Lower leg skin (tissue), 4 donors: ENCODE measurements around the gene C1QTNF1. TPM values are rescaled to one million over a fixed set of nuclear protein-coding genes. Genes with fewer than 3 reads are reported as not detected.

Experiments used
- DNase-seq, 2 donors: peaks; one replicate each; pipeline ENCODE4 v3.0.0-alpha.2; 2019; ENCODE audit warnings: low spot score in 2 of 2
- H3K4me3 ChIP-seq: fragments of 200-600 bp; sonication (generic); 2 replicates; pipeline ENCODE4 v1.5.1; 2017; ENCODE audit warnings: mild to moderate bottlenecking, low read depth; ENCODE audit not compliant: poor library complexity, severe bottlenecking
- CTCF ChIP-seq, 3 donors: fragments of 450-650 bp; IDR thresholded peaks; one replicate each; pipeline ENCODE4 v1.5.1; 2016; ENCODE audit warnings: antibody characterized with exemption in 3 of 3, mild to moderate bottlenecking in 3 of 3, moderate library complexity in 2 of 3
- POLR2A ChIP-seq, 2 donors: fragments of 450-650 bp; IDR thresholded peaks; one replicate each; pipeline ENCODE4 v1.6.1; 2016 to 2017; ENCODE audit warnings: antibody characterized with exemption in 2 of 2, mild to moderate bottlenecking in 1 of 2, moderate library complexity in 1 of 2
- WGBS, 2 donors: methylation state at CpG; one replicate each; pipeline ENCODE4 v1.1.5; 2018; 5-methylcytosine and 5-hydroxymethylcytosine counted together
- intact Hi-C: fragments of 100-400 bp; cut with DNase I; formaldehyde crosslinking; loops from one replicate; pipeline ENCODE4 v1.15.0; 2023; ENCODE audit warnings: low total_unique reads
- total RNA-seq, 4 donors: library from RNA; depleted of rRNA; stranded (reverse); fragments of >200 nt; gene quantifications; one replicate each; pipeline ENCODE4 v1.1.0, GENCODE V29; 2016

Gene C1QTNF1
- total RNA-seq, 4 donors from 2014 or later: 24.3 to 53.1 (median 29.5) TPM

- intact Hi-C loops: no loop called here
- 66 to 72% methylated on average over 20 to 21 of the region's 21 CpGs for WGBS, 2 donors
- DNase-seq: peak in 1 of 2 donors; percentile 82
Observed at GRCh38 chr17:79007504-79008381, 16.2 kb upstream of the C1QTNF1 start.

GRCh38 chr17:79008666-79009387, 15.1 kb upstream of the C1QTNF1 start:
- DNase-seq: peak in 1 of 2 donors; percentile 82
- WGBS, 2 donors: 26 to 34% methylated on average over 7 of the region's 7 CpGs
- TF ChIP-seq CTCF (IDR thresholded peaks at IDR 0.05) (no peak), POLR2A (IDR thresholded peaks at IDR 0.05) (no peak)
- peak overlapping the region; percentile 88 for H3K4me3 ChIP-seq
- intact Hi-C loops: no loop called here

More at GRCh38 chr17:79007504-79008381, 16.2 kb upstream of the C1QTNF1 start:
- TF ChIP-seq POLR2A (IDR thresholded peaks at IDR 0.05): no peak
- no peak for TF ChIP-seq CTCF (IDR thresholded peaks at IDR 0.05)
- H3K4me3 ChIP-seq: no peak overlapping the region

GRCh38 chr17:79009397-79010303, 14.3 kb upstream of the C1QTNF1 start, which contains the start of gene CANT1:
TSS of gene CANT1 (minus strand) at chr17:79009764. CDS start at chr17:78997622, 12,142 bp downstream.
- 1% methylated on average over 45 to 49 of the region's 73 CpGs for WGBS, 2 donors
- H3K4me3 ChIP-seq: peak within 1 kb of the TSS; percentile 88
- intact Hi-C loops: no loop called here
- DNase-seq: peak in 1 of 2 donors; percentile 95
- TF ChIP-seq POLR2A (IDR thresholded peaks at IDR 0.05) (peak in 1 of 2 donors; percentile 39), CTCF (IDR thresholded peaks at IDR 0.05) (no peak)

GRCh38 chr17:79010304-79010646, 13.7 kb upstream of the C1QTNF1 start:
- no peak overlapping the region for H3K4me3 ChIP-seq
- no peak for DNase-seq
- intact Hi-C loops: no loop called here
- no peak for TF ChIP-seq POLR2A (IDR thresholded peaks at IDR 0.05)
- no peak for TF ChIP-seq CTCF (IDR thresholded peaks at IDR 0.05)
- 60 to 63% methylated on average over 7 of the region's 7 CpGs for WGBS, 2 donors

- no peak for TF ChIP-seq CTCF (IDR thresholded peaks at IDR 0.05)
- DNase-seq: no peak
- intact Hi-C loops: no loop called here
- H3K4me3 ChIP-seq: no peak overlapping the region
- 74 to 79% methylated on average over 5 of the region's 5 CpGs for WGBS, 2 donors
Observed at GRCh38 chr17:79011451-79012147, 12.4 kb upstream of the C1QTNF1 start.
